OCI-LY1 (cell line): ENCODE results near the gene RMDN3.

ENCODE experiments used
- EZH2 ChIP-seq: fragments of 200-600 bp; sonication (generic), shearing (Covaris generic); IDR thresholded peaks from 2 replicates; pipeline ENCODE4 v1.8.0; 2017; ENCODE audit warnings: borderline replicate concordance, mixed run types, mild to moderate bottlenecking, antibody characterized with exemption, low read length, moderate library complexity, mixed read lengths
- TF ChIP-seq, protein P1 (sequence below): fragments of 200-600 bp; sonication (generic), shearing (Covaris generic); IDR thresholded peaks from 2 replicates; pipeline ENCODE4 v1.5.1; 2017; ENCODE audit warnings: mild to moderate bottlenecking, antibody characterized with exemption, low read length, moderate library complexity, mixed read lengths

DNA sequence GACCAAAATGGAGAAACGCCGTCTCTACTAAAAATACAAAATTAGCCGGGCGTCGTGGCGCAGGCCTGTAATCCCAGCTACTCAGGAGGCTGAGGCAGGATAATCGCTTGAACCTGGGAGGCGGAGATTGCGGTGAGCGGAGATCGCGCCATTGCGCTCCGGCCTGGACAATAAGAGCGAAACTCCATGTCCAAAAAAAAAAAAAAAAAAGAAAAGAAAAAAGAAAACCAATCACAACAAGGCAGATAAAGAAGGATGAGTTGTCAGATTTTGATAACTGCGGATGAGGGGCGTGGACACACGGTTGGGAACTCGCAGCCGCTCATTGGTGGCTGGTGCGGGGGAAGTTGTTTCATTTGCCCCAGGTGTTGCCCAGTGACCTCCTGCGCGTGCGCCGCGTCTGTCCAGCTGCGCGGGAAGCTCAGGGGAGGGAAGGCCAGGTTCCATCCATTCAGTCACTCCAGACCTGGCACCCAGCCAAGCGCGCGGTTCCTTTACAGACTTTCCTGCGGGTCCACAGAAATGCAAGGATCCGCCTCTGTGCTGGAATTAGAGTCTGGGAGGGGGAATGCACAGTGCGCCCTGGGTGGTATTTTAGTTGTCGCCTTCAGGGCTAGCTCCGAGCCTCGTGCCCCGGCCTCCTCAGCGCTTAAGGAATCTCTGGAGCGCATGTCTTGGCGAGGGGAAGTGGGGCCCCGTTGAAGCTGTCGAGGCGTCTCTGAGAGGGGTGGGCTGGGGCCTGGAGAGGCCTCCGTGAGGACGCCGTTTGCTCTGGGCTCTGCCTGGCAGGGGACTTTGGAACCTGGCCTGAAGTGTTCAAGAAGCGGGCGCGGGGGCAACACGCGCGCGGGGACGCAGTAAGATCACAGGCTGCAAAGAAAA lies 8.1 kb upstream of the RMDN3 start:
- TF ChIP-seq, protein P1, sequence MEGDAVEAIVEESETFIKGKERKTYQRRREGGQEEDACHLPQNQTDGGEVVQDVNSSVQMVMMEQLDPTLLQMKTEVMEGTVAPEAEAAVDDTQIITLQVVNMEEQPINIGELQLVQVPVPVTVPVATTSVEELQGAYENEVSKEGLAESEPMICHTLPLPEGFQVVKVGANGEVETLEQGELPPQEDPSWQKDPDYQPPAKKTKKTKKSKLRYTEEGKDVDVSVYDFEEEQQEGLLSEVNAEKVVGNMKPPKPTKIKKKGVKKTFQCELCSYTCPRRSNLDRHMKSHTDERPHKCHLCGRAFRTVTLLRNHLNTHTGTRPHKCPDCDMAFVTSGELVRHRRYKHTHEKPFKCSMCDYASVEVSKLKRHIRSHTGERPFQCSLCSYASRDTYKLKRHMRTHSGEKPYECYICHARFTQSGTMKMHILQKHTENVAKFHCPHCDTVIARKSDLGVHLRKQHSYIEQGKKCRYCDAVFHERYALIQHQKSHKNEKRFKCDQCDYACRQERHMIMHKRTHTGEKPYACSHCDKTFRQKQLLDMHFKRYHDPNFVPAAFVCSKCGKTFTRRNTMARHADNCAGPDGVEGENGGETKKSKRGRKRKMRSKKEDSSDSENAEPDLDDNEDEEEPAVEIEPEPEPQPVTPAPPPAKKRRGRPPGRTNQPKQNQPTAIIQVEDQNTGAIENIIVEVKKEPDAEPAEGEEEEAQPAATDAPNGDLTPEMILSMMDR = no peak
- TF ChIP-seq EZH2 = no peak
